OCI-LY1 (cell line): ENCODE measurements around the gene FRMD3.

Experiments
- H2AFZ ChIP-seq: fragments of 200-600 bp; sonication (generic), shearing (Covaris generic); 2 replicates; pipeline ENCODE4 v1.6.0; 2014; ENCODE audit warnings: antibody characterized with exemption, mild to moderate bottlenecking, low read length
- H3F3A ChIP-seq: fragments of 200-600 bp; sonication (generic), shearing (Covaris generic); 2 replicates; pipeline ENCODE4 v1.6.0; 2014; ENCODE audit warnings: mild to moderate bottlenecking, antibody characterized with exemption, low read length, moderate library complexity; ENCODE audit not compliant: insufficient read depth
- H3K27ac ChIP-seq: fragments of 200-600 bp; sonication (generic); 2 replicates; pipeline ENCODE4 v1.5.1; 2014; ENCODE audit warnings: low read length, mixed run types, mild to moderate bottlenecking, low read depth; ENCODE audit not compliant: poor library complexity, severe bottlenecking
- H3K27me3 ChIP-seq: fragments of 200-600 bp; sonication (generic); 2 replicates; pipeline ENCODE4 v1.6.0; 2014; ENCODE audit warnings: antibody characterized with exemption, mild to moderate bottlenecking, low read length, moderate library complexity; ENCODE audit not compliant: insufficient read depth
- H3K36me3 ChIP-seq: fragments of 200-600 bp; sonication (generic); 2 replicates; pipeline ENCODE4 v1.6.1; 2014; ENCODE audit warnings: mild to moderate bottlenecking, antibody characterized with exemption, low read length, moderate library complexity, mixed read lengths; ENCODE audit not compliant: insufficient read depth
- H3K4me1 ChIP-seq: fragments of 200-600 bp; sonication (generic); 2 replicates; pipeline ENCODE4 v1.5.1; 2014; ENCODE audit warnings: mild to moderate bottlenecking, low read length, moderate library complexity; ENCODE audit not compliant: insufficient read depth, severe bottlenecking
- H3K4me2 ChIP-seq: fragments of 200-600 bp; sonication (generic), shearing (Covaris generic); 2 replicates; pipeline ENCODE4 v1.6.1; 2014; ENCODE audit warnings: low read length
- H3K4me3 ChIP-seq: fragments of 200-600 bp; sonication (generic); 2 replicates; pipeline ENCODE4 v1.5.1; 2014; ENCODE audit warnings: low read length, low read depth, mild to moderate bottlenecking, mixed read lengths; ENCODE audit not compliant: poor library complexity, severe bottlenecking
- H3K79me2 ChIP-seq: fragments of 200-600 bp; shearing (Covaris generic); 2 replicates; pipeline ENCODE4 v1.6.1; 2016; ENCODE audit warnings: mixed run types, low read length, mixed read lengths; ENCODE audit not compliant: insufficient read depth
- H3K9ac ChIP-seq: fragments of 200-600 bp; sonication (generic), shearing (Covaris generic); 2 replicates; pipeline ENCODE4 v1.6.1; 2014; ENCODE audit warnings: mild to moderate bottlenecking, low read length, mixed read lengths
- H3K9me2 ChIP-seq: fragments of 200-600 bp; sonication (generic), shearing (Covaris generic); 2 replicates; pipeline ENCODE4 v1.6.1; 2014; ENCODE audit warnings: low read depth, mild to moderate bottlenecking, low read length, mixed read lengths
- H3K9me3 ChIP-seq: fragments of 200-600 bp; shearing (Covaris generic); 2 replicates; pipeline ENCODE4 v1.6.1; 2014; ENCODE audit warnings: low read length, mixed read lengths
- H4K20me1 ChIP-seq: fragments of 200-600 bp; sonication (generic), shearing (Covaris generic); 2 replicates; pipeline ENCODE4 v1.6.0; 2016; ENCODE audit warnings: mild to moderate bottlenecking, low read length; ENCODE audit not compliant: insufficient read depth
- EZH2 ChIP-seq: fragments of 200-600 bp; sonication (generic), shearing (Covaris generic); IDR thresholded peaks from 2 replicates; pipeline ENCODE4 v1.8.0; 2017; ENCODE audit warnings: borderline replicate concordance, mixed run types, mild to moderate bottlenecking, antibody characterized with exemption, low read length, moderate library complexity, mixed read lengths
- TF ChIP-seq, protein P1 (sequence below): fragments of 200-600 bp; sonication (generic), shearing (Covaris generic); IDR thresholded peaks from 2 replicates; pipeline ENCODE4 v1.5.1; 2017; ENCODE audit warnings: mild to moderate bottlenecking, antibody characterized with exemption, low read length, moderate library complexity, mixed read lengths

FRMD3 gene

DNA sequence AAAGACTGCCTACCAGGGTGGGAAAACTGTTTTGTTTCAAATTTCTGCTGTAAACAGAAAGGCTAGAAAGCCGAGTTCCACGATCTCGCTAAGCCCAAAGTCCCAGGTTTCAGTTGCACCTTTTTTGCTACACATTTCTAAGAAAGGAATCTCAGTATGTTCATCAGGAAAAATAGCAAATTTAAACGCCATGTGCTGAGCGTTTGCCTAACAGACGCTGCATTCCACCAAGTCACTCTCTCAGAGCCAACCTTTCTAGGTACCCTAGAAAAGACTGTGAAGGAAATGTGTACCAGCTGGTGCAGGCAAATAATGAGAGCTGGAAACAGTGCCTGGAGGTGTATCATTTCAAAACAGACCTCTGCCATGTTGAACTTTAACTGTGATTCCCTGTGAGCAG lies 71.8 kb downstream of the FRMD3 start:
- no peak overlapping the region for H3K4me3 ChIP-seq
- H3K9me2 ChIP-seq = no peaks in the 10 kb centered on the region
- H3K27ac ChIP-seq = no peak overlapping the region
- no peaks in the 10 kb centered on the region for H3K4me1 ChIP-seq
- no peaks in the 10 kb centered on the region for H3F3A ChIP-seq
- H3K4me2 ChIP-seq = no peak overlapping the region
- H4K20me1 ChIP-seq = no peaks in the 10 kb centered on the region
- no peak overlapping the region for H2AFZ ChIP-seq
- no peaks in the 10 kb centered on the region for H3K9me3 ChIP-seq
- TF ChIP-seq, protein P1, sequence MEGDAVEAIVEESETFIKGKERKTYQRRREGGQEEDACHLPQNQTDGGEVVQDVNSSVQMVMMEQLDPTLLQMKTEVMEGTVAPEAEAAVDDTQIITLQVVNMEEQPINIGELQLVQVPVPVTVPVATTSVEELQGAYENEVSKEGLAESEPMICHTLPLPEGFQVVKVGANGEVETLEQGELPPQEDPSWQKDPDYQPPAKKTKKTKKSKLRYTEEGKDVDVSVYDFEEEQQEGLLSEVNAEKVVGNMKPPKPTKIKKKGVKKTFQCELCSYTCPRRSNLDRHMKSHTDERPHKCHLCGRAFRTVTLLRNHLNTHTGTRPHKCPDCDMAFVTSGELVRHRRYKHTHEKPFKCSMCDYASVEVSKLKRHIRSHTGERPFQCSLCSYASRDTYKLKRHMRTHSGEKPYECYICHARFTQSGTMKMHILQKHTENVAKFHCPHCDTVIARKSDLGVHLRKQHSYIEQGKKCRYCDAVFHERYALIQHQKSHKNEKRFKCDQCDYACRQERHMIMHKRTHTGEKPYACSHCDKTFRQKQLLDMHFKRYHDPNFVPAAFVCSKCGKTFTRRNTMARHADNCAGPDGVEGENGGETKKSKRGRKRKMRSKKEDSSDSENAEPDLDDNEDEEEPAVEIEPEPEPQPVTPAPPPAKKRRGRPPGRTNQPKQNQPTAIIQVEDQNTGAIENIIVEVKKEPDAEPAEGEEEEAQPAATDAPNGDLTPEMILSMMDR = no peak
- no peak for TF ChIP-seq EZH2
- no peaks in the 10 kb centered on the region for H3K79me2 ChIP-seq
- no peak overlapping the region for H3K9ac ChIP-seq
- H3K36me3 ChIP-seq = no peaks in the 10 kb centered on the region
- no peaks in the 10 kb centered on the region for H3K27me3 ChIP-seq

DNA sequence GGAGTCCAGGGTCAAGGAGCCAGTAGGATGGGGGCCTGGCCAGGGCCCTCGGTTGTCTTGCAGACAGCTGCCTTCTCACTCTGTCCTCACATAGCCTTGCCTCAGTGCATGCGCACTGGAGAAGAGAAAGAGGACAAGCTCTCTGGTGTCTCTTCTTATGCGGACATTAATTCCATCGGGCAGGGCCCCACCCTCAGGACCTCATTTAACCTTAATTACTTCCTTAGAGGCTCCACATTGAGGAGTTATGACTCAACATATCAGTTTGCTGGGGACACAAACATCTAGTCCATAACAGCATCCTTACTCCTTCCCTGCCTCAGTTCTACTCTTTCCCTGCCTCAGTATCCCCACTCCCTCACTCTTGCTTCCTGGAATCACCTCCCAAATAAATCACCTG lies 78.4 kb downstream of the FRMD3 start:
- Histone ChIP-seq H3K9me3 (no peaks in the 10 kb centered on the region), H3K4me1 (no peaks in the 10 kb centered on the region), H3K27me3 (no peaks in the 10 kb centered on the region), H3K9me2 (no peaks in the 10 kb centered on the region), H3F3A (no peaks in the 10 kb centered on the region), H3K4me3 (no peak overlapping the region), H3K9ac (no peak overlapping the region), H3K36me3 (no peaks in the 10 kb centered on the region), H2AFZ (no peak overlapping the region), H4K20me1 (no peaks in the 10 kb centered on the region), H3K79me2 (no peaks in the 10 kb centered on the region), H3K4me2 (no peak overlapping the region), H3K27ac (no peak overlapping the region)
- TF ChIP-seq, protein P1 = no peak
- TF ChIP-seq EZH2 = no peak

DNA sequence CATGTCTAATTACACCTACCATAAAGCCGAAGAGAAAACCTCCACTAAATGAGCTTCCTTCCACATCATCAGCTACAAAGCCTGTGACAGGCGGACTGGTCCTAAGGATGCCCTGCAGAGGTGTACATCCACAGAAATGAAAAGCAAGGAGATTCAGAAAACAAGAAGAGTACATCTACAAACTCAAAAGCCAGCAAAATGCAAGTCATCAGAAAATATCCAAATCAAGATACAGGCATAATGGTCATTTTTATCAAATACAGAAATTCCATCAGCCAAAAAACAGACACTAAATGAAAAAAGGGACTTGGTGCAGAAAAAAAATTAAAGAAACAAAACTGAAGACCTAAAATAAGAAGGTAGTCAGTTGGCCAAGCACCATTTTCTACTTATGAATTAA lies 79.7 kb downstream of the FRMD3 start:
- Histone ChIP-seq H3K9me2 (no peaks in the 10 kb centered on the region), H3K9ac (no peak overlapping the region), H3K27me3 (no peaks in the 10 kb centered on the region), H3K4me2 (no peak overlapping the region), H3K36me3 (no peaks in the 10 kb centered on the region), H3K4me3 (no peak overlapping the region), H3K27ac (no peak overlapping the region), H3K9me3 (no peaks in the 10 kb centered on the region), H3K4me1 (no peaks in the 10 kb centered on the region), H3F3A (no peaks in the 10 kb centered on the region), H3K79me2 (no peaks in the 10 kb centered on the region), H2AFZ (no peak overlapping the region), H4K20me1 (no peaks in the 10 kb centered on the region)
- TF ChIP-seq EZH2 = no peak

DNA sequence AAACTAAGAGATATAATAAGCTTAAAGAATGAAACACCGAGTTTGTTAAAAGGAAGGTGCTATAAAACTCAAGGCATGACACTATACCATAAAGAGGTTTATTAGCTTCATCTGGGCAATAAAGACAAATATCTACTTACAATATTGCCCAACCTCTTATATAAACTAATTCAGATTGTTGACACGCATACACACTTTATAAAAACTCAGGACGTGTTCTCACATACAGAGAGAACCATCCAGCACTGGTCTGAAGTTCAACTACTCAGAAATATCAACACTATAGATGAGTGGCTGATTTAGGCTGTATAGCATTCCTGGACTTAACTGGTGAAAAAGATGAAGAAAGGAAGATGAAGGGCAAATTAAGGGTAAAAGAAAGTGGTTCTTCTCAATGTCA lies 81.2 kb downstream of the FRMD3 start:
- Histone ChIP-seq H3K9me3 (no peaks in the 10 kb centered on the region), H3K79me2 (no peaks in the 10 kb centered on the region), H3K9me2 (no peaks in the 10 kb centered on the region), H3F3A (no peaks in the 10 kb centered on the region), H3K36me3 (no peaks in the 10 kb centered on the region), H3K9ac (no peak overlapping the region), H3K4me2 (no peak overlapping the region), H3K4me3 (no peak overlapping the region), H3K27me3 (no peaks in the 10 kb centered on the region), H4K20me1 (no peaks in the 10 kb centered on the region), H3K4me1 (no peaks in the 10 kb centered on the region), H3K27ac (no peak overlapping the region), H2AFZ (no peak overlapping the region)
- TF ChIP-seq, protein P1 = no peak
- no peak for TF ChIP-seq EZH2
